ENCODE results near the gene DPEP3. TPM values are rescaled to one million over a fixed set of nuclear protein-coding genes. Genes with fewer than 3 reads are reported as not detected.

DPEP3 gene
- total RNA-seq, 4 donors from 2014 or later: 0.14 TPM; not detected in 3

DNA sequence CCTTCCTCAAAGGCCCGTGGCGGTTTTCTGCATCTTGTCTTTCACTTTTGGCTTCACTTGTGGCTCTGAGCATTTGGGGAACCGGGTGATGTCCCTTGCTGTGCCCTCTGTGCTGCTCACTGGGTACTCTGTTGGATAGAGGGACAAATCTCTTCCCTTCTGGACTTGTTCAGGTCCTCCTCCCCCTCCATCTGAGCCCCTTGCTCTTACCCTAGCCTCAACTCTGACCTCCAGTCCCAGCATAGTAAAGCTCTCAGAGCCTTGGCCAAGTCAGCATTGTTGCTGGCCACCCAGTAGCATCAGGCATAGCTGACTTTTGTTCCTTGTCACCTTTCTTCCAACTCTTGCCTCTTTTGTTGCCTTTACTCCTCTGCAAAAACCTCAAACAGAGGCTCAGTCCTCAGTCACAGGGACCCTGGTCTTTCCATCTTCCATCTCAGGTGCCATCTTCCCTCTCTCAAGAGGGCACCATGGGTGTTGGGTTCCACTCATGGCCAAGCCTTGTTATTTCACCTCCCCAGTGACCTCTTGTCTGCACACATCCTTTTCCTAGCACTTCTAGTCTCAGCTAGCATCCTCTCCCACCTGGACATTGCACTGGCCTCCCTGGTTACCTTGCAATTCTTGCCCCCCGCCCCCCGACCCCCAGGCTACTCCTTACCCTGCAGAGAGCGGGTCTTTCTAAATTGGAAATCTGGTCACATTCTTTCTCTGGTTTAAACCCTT is 43.3 kb downstream of the DPEP3 start:
- H3K36me3 ChIP-seq: no peaks in the 10 kb centered on the region
- H3K4me3 ChIP-seq: peak overlapping the region; percentile 72 to 79
- DNase-seq: no peak
- H3K27ac ChIP-seq: peak overlapping the region; percentile 85 to 91
- no peaks in the 10 kb centered on the region for H3K27me3 ChIP-seq
- H3K4me1 ChIP-seq: peaks cover 0 to 3% of the 10 kb centered on the region in 2 donors
- H3K9me3 ChIP-seq: no peaks in the 10 kb centered on the region
- TF ChIP-seq, protein P1, sequence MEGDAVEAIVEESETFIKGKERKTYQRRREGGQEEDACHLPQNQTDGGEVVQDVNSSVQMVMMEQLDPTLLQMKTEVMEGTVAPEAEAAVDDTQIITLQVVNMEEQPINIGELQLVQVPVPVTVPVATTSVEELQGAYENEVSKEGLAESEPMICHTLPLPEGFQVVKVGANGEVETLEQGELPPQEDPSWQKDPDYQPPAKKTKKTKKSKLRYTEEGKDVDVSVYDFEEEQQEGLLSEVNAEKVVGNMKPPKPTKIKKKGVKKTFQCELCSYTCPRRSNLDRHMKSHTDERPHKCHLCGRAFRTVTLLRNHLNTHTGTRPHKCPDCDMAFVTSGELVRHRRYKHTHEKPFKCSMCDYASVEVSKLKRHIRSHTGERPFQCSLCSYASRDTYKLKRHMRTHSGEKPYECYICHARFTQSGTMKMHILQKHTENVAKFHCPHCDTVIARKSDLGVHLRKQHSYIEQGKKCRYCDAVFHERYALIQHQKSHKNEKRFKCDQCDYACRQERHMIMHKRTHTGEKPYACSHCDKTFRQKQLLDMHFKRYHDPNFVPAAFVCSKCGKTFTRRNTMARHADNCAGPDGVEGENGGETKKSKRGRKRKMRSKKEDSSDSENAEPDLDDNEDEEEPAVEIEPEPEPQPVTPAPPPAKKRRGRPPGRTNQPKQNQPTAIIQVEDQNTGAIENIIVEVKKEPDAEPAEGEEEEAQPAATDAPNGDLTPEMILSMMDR (IDR thresholded peaks at IDR 0.05): no peak
- TF ChIP-seq POLR2A (IDR thresholded peaks at IDR 0.05): no peak
- intact Hi-C loops (cut with DNase I; ENCODE audit: low total_unique reads): no loop called here

DNA sequence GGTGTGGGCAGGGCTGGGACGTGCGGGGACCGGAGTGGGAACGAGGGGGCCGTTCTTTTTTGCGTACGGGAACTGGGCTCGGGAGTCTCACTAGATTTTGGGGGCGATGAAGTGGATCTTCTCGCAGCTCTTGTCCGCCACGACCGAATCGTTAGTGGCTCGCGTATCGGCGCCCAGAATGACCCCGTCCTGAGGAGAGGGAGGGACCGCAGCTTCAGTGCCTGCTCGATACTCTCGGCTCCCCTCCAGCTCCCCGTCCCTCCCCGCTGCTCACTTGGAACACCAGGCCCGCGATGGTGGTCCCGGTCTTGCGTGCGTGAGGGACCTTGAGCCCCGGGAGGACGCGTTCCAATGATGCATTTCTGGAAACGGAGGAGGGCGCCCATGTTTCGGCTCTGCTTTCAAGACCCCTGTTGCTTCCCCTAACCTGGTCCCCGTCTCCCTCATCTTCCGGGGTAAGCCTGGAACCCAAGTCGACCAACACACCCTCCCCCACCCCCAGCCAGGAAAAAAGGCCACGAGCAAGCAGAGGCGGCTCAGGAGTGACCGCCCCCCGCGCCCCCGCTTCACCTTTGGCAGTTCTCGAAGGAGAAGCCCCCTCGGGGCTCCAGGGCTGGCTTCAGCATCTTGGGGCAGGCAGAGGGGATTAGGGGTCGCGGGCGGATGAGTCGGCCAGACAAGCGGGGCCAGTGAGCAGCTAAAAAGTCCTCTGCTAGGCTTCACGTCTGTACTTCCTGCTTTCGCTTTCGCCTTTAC is 44.0 kb downstream of the DPEP3 start, which contains the start of gene PSMB10:
TSS of gene PSMB10 (minus strand) at position 727 of the 756 bp plus-strand sequence. CDS start at position 626, 101 bp downstream.
- TF ChIP-seq POLR2A (IDR thresholded peaks at IDR 0.05): peak in 1 of 2 donors; percentile 15
- TF ChIP-seq, protein P1 (IDR thresholded peaks at IDR 0.05): no peak
- peak within 1 kb of the TSS; percentile 72 to 79 for H3K4me3 ChIP-seq
- H3K9me3 ChIP-seq: no peaks in the 10 kb centered on the region
- H3K36me3 ChIP-seq: no peaks in the 10 kb centered on the region
- DNase-seq: peak; percentile 56 to 60
- intact Hi-C loops (cut with DNase I; ENCODE audit: low total_unique reads): no loop called here
- H3K4me1 ChIP-seq: peaks cover 0 to 3% of the 10 kb centered on the region in 2 donors
- peak within 1 kb of the TSS; percentile 85 to 91 for H3K27ac ChIP-seq
- no peaks in the 10 kb centered on the region for H3K27me3 ChIP-seq

DNA sequence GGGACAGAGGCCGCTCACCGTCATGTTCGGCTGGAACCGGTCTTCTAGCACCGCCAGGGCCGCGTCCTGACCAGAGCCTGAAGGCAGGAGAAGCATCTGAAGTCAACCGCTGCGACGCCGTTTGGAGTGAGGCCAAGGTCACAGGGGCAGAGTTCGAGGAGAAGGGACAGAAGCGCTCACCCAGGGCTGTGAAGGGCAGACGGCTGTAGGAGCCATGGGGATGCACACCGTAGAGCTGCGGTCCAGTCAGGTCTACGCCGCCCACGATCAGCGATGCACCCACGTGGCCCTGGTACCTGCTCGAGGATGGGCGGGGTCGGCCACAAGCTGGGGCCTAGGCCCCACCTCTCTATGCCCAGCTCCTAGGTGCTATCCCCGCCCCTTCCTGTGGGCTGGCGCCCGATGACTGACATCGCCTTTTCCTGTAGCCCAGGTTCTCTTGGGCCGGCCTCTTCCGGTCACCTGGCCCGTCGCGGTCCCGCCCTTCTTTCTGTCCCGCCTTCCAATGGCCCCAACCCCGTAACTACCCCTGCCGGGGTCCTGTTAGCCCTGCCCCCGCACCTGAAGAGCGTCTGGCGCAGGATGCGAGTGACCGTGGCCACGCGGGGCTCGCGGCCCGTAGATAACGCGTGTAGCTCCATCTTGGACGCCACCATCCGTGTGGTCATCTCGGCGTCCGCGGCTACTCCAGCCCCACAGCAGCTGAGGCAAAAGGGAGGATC is 44.7 kb downstream of the DPEP3 start:
- peak; percentile 94 to 95 for DNase-seq
- TF ChIP-seq POLR2A (IDR thresholded peaks at IDR 0.05): peak; percentile 51 to 81
- TF ChIP-seq, protein P1 (IDR thresholded peaks at IDR 0.05): peak in 2 of 4 experiments; percentile 3 to 9
- no peaks in the 10 kb centered on the region for H3K36me3 ChIP-seq
- H3K27ac ChIP-seq: peak overlapping the region; percentile 85 to 91
- no peaks in the 10 kb centered on the region for H3K27me3 ChIP-seq
- peak overlapping the region; percentile 72 to 79 for H3K4me3 ChIP-seq
- peaks cover 0 to 3% of the 10 kb centered on the region in 2 donors for H3K4me1 ChIP-seq
- H3K9me3 ChIP-seq: no peaks in the 10 kb centered on the region
- intact Hi-C loops (cut with DNase I; ENCODE audit: low total_unique reads): no loop called here

DNA sequence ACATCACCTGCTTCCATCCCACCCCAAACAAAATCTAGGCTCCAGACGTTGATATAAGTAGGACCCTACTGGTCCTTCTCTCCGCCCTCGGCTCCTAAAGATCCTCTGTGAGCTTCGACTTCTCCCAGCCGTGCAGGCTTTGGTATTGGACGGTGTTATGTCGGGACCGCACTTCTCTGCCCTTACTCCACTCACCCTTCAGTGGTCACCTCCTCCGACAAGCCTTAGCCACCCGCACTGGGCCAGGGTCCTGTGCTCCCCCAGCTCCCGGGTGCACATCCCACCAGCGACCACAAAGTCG is 45.2 kb downstream of the DPEP3 start:
- no peak for TF ChIP-seq POLR2A (IDR thresholded peaks at IDR 0.05)
- TF ChIP-seq, protein P1 (IDR thresholded peaks at IDR 0.05): no peak
- no peak for DNase-seq
- Histone ChIP-seq H3K9me3 (no peaks in the 10 kb centered on the region), H3K36me3 (no peaks in the 10 kb centered on the region), H3K4me3 (peak overlapping the region; percentile 72 to 79), H3K27me3 (no peaks in the 10 kb centered on the region), H3K4me1 (peaks cover 0 to 3% of the 10 kb centered on the region in 2 donors), H3K27ac (peak overlapping the region; percentile 85 to 91)
- intact Hi-C loops (cut with DNase I; ENCODE audit: low total_unique reads): no loop called here

Measured in uterus (tissue), 4 donors.